Esophagus (tissue), 2 donors: Measurements from ENCODE around the gene SERP2. TPM values are rescaled to one million over a fixed set of nuclear protein-coding genes. Genes with fewer than 3 reads are reported as not detected.
A peak's percentile ranks its signal among the peaks of the same experiment; 100 is the strongest.

Source experiments
- H3K27ac ChIP-seq, 2 donors: one replicate each; pipeline ENCODE4 v1.5.1; 2013; ENCODE audit warnings: low read depth in 2 of 2, mild to moderate bottlenecking in 2 of 2, inconsistent platforms in 1 of 2, low read length in 1 of 2, moderate library complexity in 1 of 2
- H3K27me3 ChIP-seq, 2 donors: one replicate each; pipeline ENCODE4 v1.6.1; 2013; ENCODE audit warnings: low read length in 2 of 2, control low read depth in 1 of 2, mild to moderate bottlenecking in 1 of 2; ENCODE audit not compliant: insufficient read depth in 2 of 2, control insufficient read depth in 1 of 2
- H3K36me3 ChIP-seq, 2 donors: one replicate each; pipeline ENCODE4 v1.6.1; 2013; ENCODE audit warnings: low read length in 1 of 2; ENCODE audit not compliant: control insufficient read depth in 2 of 2, insufficient read depth in 2 of 2
- H3K4me1 ChIP-seq, 2 donors: one replicate each; pipeline ENCODE4 v1.6.1; 2013; ENCODE audit warnings: low read length in 1 of 2; ENCODE audit not compliant: control insufficient read depth in 2 of 2, insufficient read depth in 2 of 2
- H3K4me3 ChIP-seq, 2 donors: one replicate each; pipeline ENCODE4 v1.5.1; 2013; ENCODE audit warnings: low read length in 2 of 2, mild to moderate bottlenecking in 2 of 2, low read depth in 1 of 2, moderate library complexity in 1 of 2
- H3K9me3 ChIP-seq, 2 donors: one replicate each; pipeline ENCODE4 v1.6.1; 2013; ENCODE audit warnings: mild to moderate bottlenecking in 2 of 2, low read depth in 1 of 2, low read length in 1 of 2, moderate library complexity in 1 of 2; ENCODE audit not compliant: control insufficient read depth in 2 of 2, insufficient read depth in 1 of 2
- WGBS, 2 donors: extraction: QIAGEN DNeasy Blood & Tissue Kit; methylation state at CpG; one replicate each; pipeline ENCODE4 v1.1.7; 2013; 5-methylcytosine and 5-hydroxymethylcytosine counted together
- polyA plus RNA-seq, 2 donors: library from polyadenylated mRNA; stranded (reverse); fragments of 200-250 nt; gene quantifications; one replicate each; pipeline ENCODE4 v1.2.3, GENCODE V29; 2013
- donor health status: healthy with polysubstance abuse.
- donor health status: Bipolar disorder and iron deficiency.

SERP2 gene
- polyA plus RNA-seq, 2 donors = 0.83 to 1.8 TPM

GRCh38 chr13:44435142-44435918 lies 61.7 kb downstream of the SERP2 start:
- H3K27me3 ChIP-seq = no peaks in the 10 kb centered on the region
- 1% methylated on average over 50 to 51 of the region's 51 CpGs for WGBS, 2 donors
- H3K36me3 ChIP-seq = peaks cover 3 to 6% of the 10 kb centered on the region in 2 donors
- H3K4me3 ChIP-seq = peak overlapping the region; percentile 52 to 88
- H3K9me3 ChIP-seq = no peaks in the 10 kb centered on the region
- H3K27ac ChIP-seq = peak overlapping the region; percentile 92 to 94
- no peaks in the 10 kb centered on the region for H3K4me1 ChIP-seq

DNA sequence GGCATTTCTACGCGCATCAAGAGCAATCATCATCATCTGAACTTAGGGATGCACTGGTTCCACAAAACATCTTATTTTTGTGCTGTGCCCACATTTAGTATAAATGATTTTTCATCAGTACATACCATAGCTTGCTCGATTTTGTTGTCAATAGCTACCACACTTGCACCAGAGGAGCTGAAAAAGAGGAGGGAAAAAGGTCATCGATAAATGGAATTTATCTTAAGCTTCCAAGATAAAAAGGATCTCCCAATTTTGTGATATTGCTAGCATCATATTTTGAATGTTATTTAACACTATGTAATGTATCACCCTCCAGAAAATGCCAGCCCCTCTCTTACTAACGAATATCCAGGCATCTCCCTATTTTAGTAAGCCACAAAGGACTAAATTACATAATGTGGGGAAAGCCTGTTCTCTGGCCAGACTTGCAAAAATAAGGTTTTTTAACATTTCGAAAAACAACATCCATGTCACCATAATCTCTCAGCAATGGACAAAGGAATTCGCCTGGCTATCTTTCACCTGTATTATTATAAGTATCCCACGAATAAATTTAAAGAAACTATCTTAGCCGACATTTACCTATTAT lies 62.4 kb downstream of the SERP2 start:
- peaks cover 3 to 6% of the 10 kb centered on the region in 2 donors for H3K36me3 ChIP-seq
- peak overlapping the region; percentile 92 to 94 for H3K27ac ChIP-seq
- peak overlapping the region; percentile 52 to 88 for H3K4me3 ChIP-seq
- H3K4me1 ChIP-seq = no peaks in the 10 kb centered on the region
- 2 to 3% methylated on average over 9 of the region's 9 CpGs for WGBS, 2 donors
- H3K27me3 ChIP-seq = no peaks in the 10 kb centered on the region
- H3K9me3 ChIP-seq = no peaks in the 10 kb centered on the region

DNA sequence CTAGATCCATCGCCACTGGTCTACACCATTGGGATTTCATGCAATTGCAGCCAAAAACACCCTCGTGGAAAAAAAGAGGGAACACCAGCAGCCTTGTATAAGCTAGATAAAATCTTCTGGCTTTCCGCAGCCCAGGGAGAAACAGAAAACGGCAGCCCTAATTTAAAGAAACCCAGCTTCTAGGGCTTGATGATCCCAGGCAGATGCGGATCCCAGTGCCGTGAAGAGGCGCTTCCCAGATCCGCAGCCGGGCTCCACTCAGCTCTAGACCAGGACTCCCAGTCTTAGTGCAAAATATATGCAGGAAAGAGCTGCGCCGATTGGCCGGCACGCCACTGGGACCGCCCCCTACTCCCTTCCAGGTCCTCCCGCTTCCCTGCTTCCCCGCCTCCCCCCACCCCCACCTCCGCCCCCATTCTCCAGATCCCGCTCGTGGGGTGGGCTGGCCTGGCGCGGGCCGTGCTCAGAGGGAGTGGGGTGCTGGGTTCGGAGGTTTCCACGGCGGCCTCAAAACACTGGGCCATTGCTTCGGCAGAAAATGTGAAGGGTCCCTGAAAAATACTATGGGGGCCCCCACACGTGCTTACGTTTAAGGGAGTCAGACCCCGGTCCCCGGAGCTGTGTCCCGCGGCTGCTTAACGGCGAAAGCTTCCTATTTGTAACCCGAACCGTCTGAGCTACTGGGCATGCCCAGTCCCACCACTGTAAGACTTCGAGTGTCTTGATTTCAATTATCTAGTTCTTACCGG lies 63.1 kb downstream of the SERP2 start:
- Histone ChIP-seq H3K27ac (peak overlapping the region; percentile 70 to 84), H3K36me3 (peaks cover 3 to 6% of the 10 kb centered on the region in 2 donors), H3K27me3 (no peaks in the 10 kb centered on the region), H3K4me1 (no peaks in the 10 kb centered on the region), H3K4me3 (peak overlapping the region; percentile 45 to 88), H3K9me3 (no peaks in the 10 kb centered on the region)
- WGBS, 2 donors = 0 to 1% methylated on average over 38 of the region's 38 CpGs

DNA sequence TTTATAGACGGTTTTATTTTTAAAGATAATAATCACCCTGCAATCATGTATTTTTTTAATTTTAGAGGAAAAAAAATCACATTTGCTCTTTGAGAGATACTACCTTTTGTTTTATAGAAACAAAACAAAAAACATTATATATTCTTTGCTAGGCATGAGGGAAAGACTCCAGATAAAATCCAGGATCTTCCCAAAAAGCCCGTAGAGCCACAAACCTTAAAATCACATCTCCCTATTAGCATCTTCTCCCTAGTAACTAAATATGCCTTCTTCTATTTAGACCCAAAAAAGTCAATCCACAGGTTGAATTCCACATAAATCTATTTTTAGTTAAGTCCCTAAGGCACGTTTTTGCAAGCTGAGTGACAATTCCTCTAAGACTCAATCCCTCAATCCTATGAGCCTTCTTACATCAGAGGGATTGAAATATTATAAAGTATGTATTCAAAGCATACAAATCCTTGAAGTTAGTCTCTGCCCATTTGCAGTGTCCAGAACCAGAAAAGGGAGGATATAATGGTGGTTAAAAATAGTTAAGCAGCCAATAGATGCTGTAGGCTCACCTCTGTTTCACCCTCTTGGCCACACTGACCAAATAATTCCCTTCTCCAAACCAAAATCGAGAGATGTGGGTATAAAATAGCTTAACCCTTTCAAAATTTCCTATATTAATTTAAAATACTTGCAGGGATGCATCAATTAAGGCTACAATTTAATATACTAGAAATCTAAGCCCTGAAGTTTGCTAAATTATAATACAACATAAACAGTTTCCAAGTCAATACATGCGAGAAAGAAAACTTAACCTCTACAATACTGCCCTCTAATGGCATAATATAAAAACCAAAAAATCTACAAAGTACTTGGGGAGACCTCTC lies 64.0 kb downstream of the SERP2 start:
- WGBS, 2 donors = 3 to 4% methylated on average over 5 of the region's 5 CpGs
- H3K9me3 ChIP-seq = no peaks in the 10 kb centered on the region
- no peaks in the 10 kb centered on the region for H3K4me1 ChIP-seq
- no peak overlapping the region for H3K27ac ChIP-seq
- no peaks in the 10 kb centered on the region for H3K27me3 ChIP-seq
- H3K4me3 ChIP-seq = peak overlapping the region in 1 of 2 donors; percentile 88
- H3K36me3 ChIP-seq = peaks cover 3 to 6% of the 10 kb centered on the region in 2 donors

GRCh38 chr13:44438234-44438579 lies 64.6 kb downstream of the SERP2 start:
- H3K27me3 ChIP-seq = no peaks in the 10 kb centered on the region
- H3K4me3 ChIP-seq = no peak overlapping the region
- H3K36me3 ChIP-seq = peaks cover under 1 to 6% of the 10 kb centered on the region in 2 donors
- no peaks in the 10 kb centered on the region for H3K9me3 ChIP-seq
- 9 to 11% methylated on average over 3 of the region's 3 CpGs for WGBS, 2 donors
- no peaks in the 10 kb centered on the region for H3K4me1 ChIP-seq
- no peak overlapping the region for H3K27ac ChIP-seq

DNA sequence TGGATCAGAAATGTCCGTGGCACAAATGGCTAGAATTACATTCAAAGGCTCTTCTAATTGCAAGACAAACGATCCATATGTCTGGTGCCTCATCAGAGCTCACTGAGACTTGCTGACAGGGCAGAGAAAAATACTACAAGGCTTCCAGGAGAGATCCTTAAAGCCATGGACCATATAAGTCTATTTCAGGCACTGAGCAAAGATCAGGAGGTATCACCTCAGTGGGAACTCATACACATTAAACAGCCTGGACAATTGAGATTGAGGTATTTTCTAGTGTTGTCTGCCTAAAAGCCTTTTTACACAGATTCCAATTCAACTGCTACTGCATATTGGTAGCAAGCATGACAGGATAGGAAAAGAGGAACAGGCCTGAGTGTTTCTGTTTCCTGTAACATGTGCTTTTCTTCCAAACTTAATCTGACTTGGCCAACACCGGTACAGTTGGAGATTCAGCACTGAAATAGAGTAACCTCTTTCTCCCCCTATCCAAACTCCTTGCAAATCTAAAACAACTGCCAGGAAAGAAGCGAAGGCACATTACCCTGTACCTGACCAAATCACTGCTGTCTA lies 65.9 kb downstream of the SERP2 start:
- Histone ChIP-seq H3K36me3 (peaks cover 0 to under 1% of the 10 kb centered on the region in 2 donors), H3K27me3 (no peaks in the 10 kb centered on the region), H3K4me1 (no peaks in the 10 kb centered on the region), H3K27ac (no peak overlapping the region), H3K4me3 (no peak overlapping the region), H3K9me3 (no peaks in the 10 kb centered on the region)
- 66 to 68% methylated on average over 4 of the region's 4 CpGs for WGBS, 2 donors

DNA sequence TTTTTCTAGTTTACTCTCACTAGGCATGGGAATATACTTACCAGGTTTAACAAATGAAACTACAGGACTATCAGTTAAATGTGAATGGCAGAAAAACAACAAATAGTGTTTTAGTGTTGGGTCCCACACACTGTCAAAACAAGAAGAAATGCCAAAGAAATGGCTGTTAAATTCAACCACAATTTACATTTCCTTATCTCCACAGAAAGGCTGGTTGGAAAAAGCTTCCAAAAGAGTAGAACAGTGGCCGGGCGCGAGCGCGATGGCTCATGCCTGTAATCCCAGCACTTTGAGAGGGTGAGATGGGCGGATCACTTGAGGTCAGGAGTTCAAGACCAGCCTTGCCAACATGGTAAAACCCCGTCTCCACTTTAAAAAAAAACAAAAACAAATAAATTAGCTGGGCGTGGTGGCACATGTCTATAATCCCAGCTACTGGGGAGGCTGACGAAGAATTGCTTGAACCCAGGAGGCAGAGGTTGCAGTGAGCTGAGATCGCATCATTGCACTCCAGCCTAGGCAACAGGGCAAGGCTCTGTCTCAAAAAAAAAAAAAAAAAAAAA lies 66.5 kb downstream of the SERP2 start:
- Histone ChIP-seq H3K27me3 (no peaks in the 10 kb centered on the region), H3K27ac (no peak overlapping the region), H3K9me3 (no peaks in the 10 kb centered on the region), H3K4me1 (no peaks in the 10 kb centered on the region), H3K4me3 (no peak overlapping the region), H3K36me3 (no peaks in the 10 kb centered on the region)
- 61 to 66% methylated on average over 10 of the region's 10 CpGs for WGBS, 2 donors
